Heart left ventricle (tissue), 16 donors: ENCODE data around the gene GABRB1. TPM values are rescaled to one million over a fixed set of nuclear protein-coding genes. Genes with fewer than 3 reads are reported as not detected.

Experiments used
- ATAC-seq, 4 donors: fragments of 200-7000 bp; cut with Tn5 transposase; one replicate each; pipeline ENCODE4 v1.9.1; 2020 to 2022; ENCODE audit warnings: moderate library complexity in 4 of 4, mild to moderate bottlenecking in 3 of 4, moderate number of reproducible peaks in 1 of 4
- DNase-seq, 5 donors: peaks; one replicate each; pipeline ENCODE4 v3.0.0-alpha.2; 2020
- H3K27ac ChIP-seq, 12 donors: fragments of 200-600 bp; sonication (generic) in 4 of 12; one replicate each; pipeline versions ENCODE4 v1.5.0 to v1.8.0; 2016 to 2022; ENCODE audit warnings: mild to moderate bottlenecking in 2 of 12
- H3K27me3 ChIP-seq, 9 donors: fragments of 200-600 bp; sonication (generic) in 2 of 9; one replicate each; pipeline versions ENCODE4 v1.5.1 to v1.8.0; 2016 to 2022; ENCODE audit warnings: mild to moderate bottlenecking in 3 of 9
- H3K36me3 ChIP-seq, 9 donors: fragments of 200-600 bp; sonication (generic) in 2 of 9; one replicate each; pipeline versions ENCODE4 v1.5.0 to v1.8.0; 2018 to 2022; ENCODE audit warnings: mild to moderate bottlenecking in 2 of 9
- H3K4me1 ChIP-seq, 12 donors: fragments of 200-600 bp; sonication (generic) in 4 of 12; one replicate each; pipeline versions ENCODE4 v1.5.0 to v1.8.0; 2016 to 2022; ENCODE audit warnings: mild to moderate bottlenecking in 3 of 12
- H3K4me3 ChIP-seq, 12 donors: fragments of 200-600 bp; sonication (generic) in 4 of 12; one replicate each; pipeline versions ENCODE4 v1.5.0 to v1.8.0; 2017 to 2022; ENCODE audit warnings: mild to moderate bottlenecking in 9 of 12, moderate library complexity in 4 of 12
- H3K9me3 ChIP-seq, 12 donors: fragments of 200-600 bp; sonication (generic) in 4 of 12; one replicate each; pipeline versions ENCODE4 v1.5.0 to v1.8.0; 2016 to 2022; ENCODE audit warnings: mild to moderate bottlenecking in 1 of 12
- CTCF ChIP-seq, 12 donors: fragments of 200-600 bp; sonication (generic) in 4 of 12; IDR thresholded peaks; one replicate each; pipeline versions ENCODE4 v1.5.0 to v1.8.0; 2018 to 2022; ENCODE audit warnings: antibody characterized with exemption in 12 of 12, mild to moderate bottlenecking in 5 of 12
- POLR2A ChIP-seq, 2 donors: fragments of 450-650 bp; IDR thresholded peaks; one replicate each; pipeline ENCODE4 v1.6.1; 2017; ENCODE audit warnings: antibody characterized with exemption in 2 of 2, mild to moderate bottlenecking in 2 of 2, moderate library complexity in 2 of 2
- WGBS, 4 donors: extraction: QIAGEN DNeasy Blood & Tissue Kit in 2 of 4; methylation state at CpG; one replicate each; pipeline versions ENCODE4 v1.1.5 to v1.1.7; 2013 to 2018; 5-methylcytosine and 5-hydroxymethylcytosine counted together
- intact Hi-C, 10 donors: fragments of 100-400 bp; cut with DNase I; formaldehyde crosslinking; loops; one replicate each; pipeline versions ENCODE4 v1.11.1 to v1.14.2; 2022
- polyA plus RNA-seq, 2 donors: library from polyadenylated mRNA; stranded (reverse); fragments of 200-250 nt; gene quantifications; one replicate each; pipeline ENCODE4 v1.2.3, GENCODE V29; 2013
- total RNA-seq, 9 donors: library from RNA; depleted of rRNA in 2 of 9; stranded (reverse); fragments of >200 nt in 2 of 9; fragmentation: NEBNext Ultra II Directional in 3 of 9; extraction: Animal tissue kit (Norgen Biotek cat#: 25700) in 3 of 9; gene quantifications; one replicate each; pipeline versions ENCODE4 v1.1.0 to v1.2.4, GENCODE V29; 2016 to 2023
- donor health status: ischemic (EF 13 %, LVEDD 7.1; RV severe dilation, severe dysfunction).
- donor health status: healthy with polysubstance abuse.
- donor health status: DM: no; HTN: yes; CAD: no.
- donor health status: DM: no; HTN: no; CAD: no.
- donor health status: ischemic (EF 25% LVEDD 6.9; RV normal size, moderate dysfunction).
- donor health status: ischemic (EF 25% LVEDD 5.7; RV mildly dilated, moderate dysfunction).
- donor health status: healthy.
- donor health status: DM: yes; HTN: yes; CAD: no.
- donor health status: ischemic (EF 35%, LVEDD 5.7; RV mildly dilated, moderate dysfunction).
- donor health status: nonischemic (EF 11% LVEDD 7.7; RV severe dilation, severe dysfunction).
- donor health status: DM: yes; HTN: yes; CAD: no.
- donor health status: PGD.
- donor health status: ischemic (EF 29% LVEDD 5.4; RV normal size, mild dysfunction).
- donor health status: nonischemic (EF 23%, LVEDD 6.1; RV moderate dilation, normal function).

Gene GABRB1
- total and polyA plus RNA-seq, 11 donors = 1.0 to 13.6 (median 4.5) TPM

- H3K4me3 ChIP-seq = no peak overlapping the region
- no peaks in the 10 kb centered on the region for H3K9me3 ChIP-seq
- no peak overlapping the region for H3K27ac ChIP-seq
- no peaks in the 10 kb centered on the region for H3K4me1 ChIP-seq
- intact Hi-C loops = no loop called here
- H3K27me3 ChIP-seq = no peaks in the 10 kb centered on the region
- TF ChIP-seq CTCF (IDR thresholded peaks at IDR 0.05) (no peak), POLR2A (IDR thresholded peaks at IDR 0.05) (no peak)
- 63 to 76% (median 64%) methylated on average over 5 of the region's 5 CpGs for WGBS, 4 donors
- ATAC-seq = no peak
- no peak for DNase-seq
- no peaks in the 10 kb centered on the region for H3K36me3 ChIP-seq
These were observed 152.7 kb downstream of the GABRB1 start for GRCh38 chr4:47184083-47184482.

- DNase-seq = no peak
- Histone ChIP-seq H3K4me1 (no peaks in the 10 kb centered on the region), H3K36me3 (no peaks in the 10 kb centered on the region), H3K27me3 (no peaks in the 10 kb centered on the region), H3K9me3 (no peaks in the 10 kb centered on the region), H3K27ac (no peak overlapping the region), H3K4me3 (no peak overlapping the region)
- no peak for ATAC-seq
- intact Hi-C loops = no loop called here
- TF ChIP-seq POLR2A (IDR thresholded peaks at IDR 0.05) (no peak), CTCF (IDR thresholded peaks at IDR 0.05) (no peak)
- WGBS, 4 donors = 88 to 90% (median 89%) methylated on average over 3 of the region's 3 CpGs
These were observed 154.4 kb downstream of the GABRB1 start for GRCh38 chr4:47185761-47186160.

- 73 to 81% (median 78%) methylated on average over 2 of the region's 2 CpGs for WGBS, 4 donors
- Histone ChIP-seq H3K4me3 (no peak overlapping the region), H3K27ac (no peak overlapping the region), H3K27me3 (no peaks in the 10 kb centered on the region), H3K4me1 (no peaks in the 10 kb centered on the region), H3K36me3 (no peaks in the 10 kb centered on the region), H3K9me3 (no peaks in the 10 kb centered on the region)
- intact Hi-C loops = no loop called here
- ATAC-seq = no peak
- TF ChIP-seq POLR2A (IDR thresholded peaks at IDR 0.05) (no peak), CTCF (IDR thresholded peaks at IDR 0.05) (no peak)
- DNase-seq = no peak
These were observed 156.2 kb downstream of the GABRB1 start for GRCh38 chr4:47187608-47188007.

- Histone ChIP-seq H3K4me1 (peaks cover 0 to 6% (median 0%) of the 10 kb centered on the region in 12 donors), H3K9me3 (no peaks in the 10 kb centered on the region), H3K4me3 (no peak overlapping the region), H3K27me3 (no peaks in the 10 kb centered on the region), H3K27ac (no peak overlapping the region), H3K36me3 (no peaks in the 10 kb centered on the region)
- 70 to 79% (median 74%) methylated on average over 6 of the region's 6 CpGs for WGBS, 4 donors
- intact Hi-C loops = no loop called here
- no peak for TF ChIP-seq CTCF (IDR thresholded peaks at IDR 0.05)
- no peak for TF ChIP-seq POLR2A (IDR thresholded peaks at IDR 0.05)
- ATAC-seq (no peak), DNase-seq (no peak)
These were observed 161.8 kb downstream of the GABRB1 start for GRCh38 chr4:47193179-47193578.
